HEK293 (cell line): ENCODE measurements around the gene NT5C1B.

Experiments
- SP7 ChIP-seq: fragments of 450-650 bp; formaldehyde crosslinking; IDR thresholded peaks from 2 replicates; pipeline ENCODE4 v1.5.1; 2016; ENCODE audit warnings: missing biosample characterization, missing genetic modification characterization
- YY1 ChIP-seq: fragments of 450-650 bp; formaldehyde crosslinking; IDR thresholded peaks from 2 replicates; pipeline ENCODE4 v1.5.1; 2018; ENCODE audit warnings: missing biosample characterization, missing genetic modification characterization
- ZNF121 ChIP-seq: fragments of 450-650 bp; formaldehyde crosslinking; IDR thresholded peaks from 2 replicates; pipeline ENCODE4 v1.5.1; 2016; ENCODE audit warnings: missing biosample characterization, missing genetic modification characterization
- TF ChIP-seq, protein P1 (sequence below): fragments of 450-650 bp; formaldehyde crosslinking; IDR thresholded peaks from 2 replicates; pipeline ENCODE4 v1.5.1; 2016; ENCODE audit warnings: missing biosample characterization, missing genetic modification characterization

- TF ChIP-seq SP7 (tag by site-specific recombination) (no peak), ZNF121 (tag by site-specific recombination) (no peak), YY1 (tag by site-specific recombination) (no peak)
- TF ChIP-seq, protein P1, sequence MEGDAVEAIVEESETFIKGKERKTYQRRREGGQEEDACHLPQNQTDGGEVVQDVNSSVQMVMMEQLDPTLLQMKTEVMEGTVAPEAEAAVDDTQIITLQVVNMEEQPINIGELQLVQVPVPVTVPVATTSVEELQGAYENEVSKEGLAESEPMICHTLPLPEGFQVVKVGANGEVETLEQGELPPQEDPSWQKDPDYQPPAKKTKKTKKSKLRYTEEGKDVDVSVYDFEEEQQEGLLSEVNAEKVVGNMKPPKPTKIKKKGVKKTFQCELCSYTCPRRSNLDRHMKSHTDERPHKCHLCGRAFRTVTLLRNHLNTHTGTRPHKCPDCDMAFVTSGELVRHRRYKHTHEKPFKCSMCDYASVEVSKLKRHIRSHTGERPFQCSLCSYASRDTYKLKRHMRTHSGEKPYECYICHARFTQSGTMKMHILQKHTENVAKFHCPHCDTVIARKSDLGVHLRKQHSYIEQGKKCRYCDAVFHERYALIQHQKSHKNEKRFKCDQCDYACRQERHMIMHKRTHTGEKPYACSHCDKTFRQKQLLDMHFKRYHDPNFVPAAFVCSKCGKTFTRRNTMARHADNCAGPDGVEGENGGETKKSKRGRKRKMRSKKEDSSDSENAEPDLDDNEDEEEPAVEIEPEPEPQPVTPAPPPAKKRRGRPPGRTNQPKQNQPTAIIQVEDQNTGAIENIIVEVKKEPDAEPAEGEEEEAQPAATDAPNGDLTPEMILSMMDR (tag by site-specific recombination) = no peak
Measured at GRCh38 chr2:18588802-18589201, 567 bp downstream of the NT5C1B start.
